ENCODE measurements around the gene POU2AF2.

POU2AF2 gene

DNA sequence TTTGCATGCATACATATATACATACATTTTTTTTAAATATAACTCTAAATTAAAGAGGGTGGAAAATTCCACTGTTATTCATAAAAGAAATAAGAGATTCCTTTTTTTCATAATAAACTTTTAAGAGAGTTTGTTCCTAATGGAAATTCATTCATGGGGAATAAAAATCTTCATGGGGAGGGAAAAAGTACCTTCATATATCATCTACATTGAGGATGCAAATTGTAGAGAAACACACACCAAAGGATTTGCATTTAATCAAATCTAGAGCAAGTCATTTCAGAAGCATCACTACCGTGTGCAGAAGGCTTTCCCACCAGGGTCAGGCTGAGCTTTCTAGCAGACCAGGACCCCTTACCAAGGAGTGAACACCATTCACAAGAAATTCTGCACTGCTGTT is at the start of gene POU2AF2:
POU2AF2 (plus strand) TSS at position 301 of the 400 bp plus-strand sequence. CDS start 129 bp downstream, outside the sequence.
- H3F3A ChIP-seq (ENCODE audit: insufficient read depth, low read length), result no peaks in the 10 kb centered on the region
- no peaks in the 10 kb centered on the region for H3K9me3 ChIP-seq (ENCODE audit: low read length)
- no peak within 1 kb of the TSS for H2AFZ ChIP-seq (ENCODE audit: low read length)
- no peaks in the 10 kb centered on the region for H3K36me3 ChIP-seq (ENCODE audit: insufficient read depth, low read length)
- H3K4me2 ChIP-seq (ENCODE audit: low read length), result no peak within 1 kb of the TSS
- TF ChIP-seq EZH2 (IDR thresholded peaks at IDR 0.05; ENCODE audit: borderline replicate concordance, low read length) (no peak), CTCF (IDR thresholded peaks at IDR 0.05; ENCODE audit: low read length) (no peak)
- no peaks in the 10 kb centered on the region for H3K9me2 ChIP-seq (ENCODE audit: low read depth, low read length)
- no peak within 1 kb of the TSS for H3K4me3 ChIP-seq (ENCODE audit: low read depth, low read length, poor library complexity, severe bottlenecking)
- H3K4me1 ChIP-seq (ENCODE audit: insufficient read depth, low read length, severe bottlenecking), result no peaks in the 10 kb centered on the region
- no peaks in the 10 kb centered on the region for H4K20me1 ChIP-seq (ENCODE audit: insufficient read depth, low read length)
- no peak within 1 kb of the TSS for H3K27ac ChIP-seq (ENCODE audit: low read depth, low read length, poor library complexity, severe bottlenecking)
- H3K9ac ChIP-seq (ENCODE audit: low read length), result no peak within 1 kb of the TSS
- 0 out of 2 replicates have a peak, but pooled peaks cover 4% of the 10 kb centered on the region for H3K27me3 ChIP-seq (ENCODE audit: insufficient read depth, low read length)
- H3K79me2 ChIP-seq (ENCODE audit: insufficient read depth, low read length), result no peaks in the 10 kb centered on the region

- Histone ChIP-seq H3F3A (ENCODE audit: insufficient read depth, low read length) (no peaks in the 10 kb centered on the region), H3K4me2 (ENCODE audit: low read length) (no peak overlapping the region), H3K79me2 (ENCODE audit: insufficient read depth, low read length) (no peaks in the 10 kb centered on the region), H3K9me3 (ENCODE audit: low read length) (no peaks in the 10 kb centered on the region), H3K4me3 (ENCODE audit: low read depth, low read length, poor library complexity, severe bottlenecking) (no peak overlapping the region), H3K4me1 (ENCODE audit: insufficient read depth, low read length, severe bottlenecking) (peaks cover 12% of the 10 kb centered on the region), H3K36me3 (ENCODE audit: insufficient read depth, low read length) (no peaks in the 10 kb centered on the region), H3K27ac (ENCODE audit: low read depth, low read length, poor library complexity, severe bottlenecking) (no peak overlapping the region), H2AFZ (ENCODE audit: low read length) (no peak overlapping the region), H4K20me1 (ENCODE audit: insufficient read depth, low read length) (no peaks in the 10 kb centered on the region), H3K27me3 (ENCODE audit: insufficient read depth, low read length) (no peaks in the 10 kb centered on the region), H3K9me2 (ENCODE audit: low read depth, low read length) (no peaks in the 10 kb centered on the region), H3K9ac (ENCODE audit: low read length) (no peak overlapping the region)
- TF ChIP-seq EZH2 (IDR thresholded peaks at IDR 0.05; ENCODE audit: borderline replicate concordance, low read length) (no peak), CTCF (IDR thresholded peaks at IDR 0.05; ENCODE audit: low read length) (no peak)
Measured at GRCh38 chr11:111200010-111200534, 45.5 kb upstream of the POU2AF2 start.

DNA sequence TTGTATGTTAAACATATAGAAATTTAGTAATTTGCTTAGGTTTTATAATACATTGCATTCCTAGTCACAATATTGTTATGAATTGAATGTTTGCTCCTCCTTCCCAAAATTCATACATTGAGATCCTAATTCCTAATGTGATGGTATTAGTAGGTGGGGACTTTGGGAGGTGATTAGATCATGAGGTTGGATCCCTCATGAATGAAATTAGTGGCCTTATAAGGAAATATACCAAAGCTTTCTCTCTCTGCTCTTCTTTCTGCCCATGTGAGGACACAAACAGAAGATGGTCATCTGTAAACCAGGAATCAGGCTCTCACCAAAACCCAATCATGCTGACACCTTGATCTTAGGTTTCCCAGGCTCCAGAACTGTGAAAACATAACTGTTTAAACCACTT is 41.3 kb upstream of the POU2AF2 start:
- Histone ChIP-seq H3K4me2 (ENCODE audit: low read length) (no peak overlapping the region), H3F3A (ENCODE audit: insufficient read depth, low read length) (no peaks in the 10 kb centered on the region), H3K27me3 (ENCODE audit: insufficient read depth, low read length) (no peaks in the 10 kb centered on the region), H3K79me2 (ENCODE audit: insufficient read depth, low read length) (no peaks in the 10 kb centered on the region), H2AFZ (ENCODE audit: low read length) (no peak overlapping the region), H3K4me1 (ENCODE audit: insufficient read depth, low read length, severe bottlenecking) (peaks cover 11% of the 10 kb centered on the region), H3K27ac (ENCODE audit: low read depth, low read length, poor library complexity, severe bottlenecking) (no peak overlapping the region), H4K20me1 (ENCODE audit: insufficient read depth, low read length) (no peaks in the 10 kb centered on the region), H3K9ac (ENCODE audit: low read length) (no peak overlapping the region), H3K36me3 (ENCODE audit: insufficient read depth, low read length) (no peaks in the 10 kb centered on the region), H3K4me3 (ENCODE audit: low read depth, low read length, poor library complexity, severe bottlenecking) (no peak overlapping the region), H3K9me3 (ENCODE audit: low read length) (no peaks in the 10 kb centered on the region), H3K9me2 (ENCODE audit: low read depth, low read length) (no peaks in the 10 kb centered on the region)
- TF ChIP-seq EZH2 (IDR thresholded peaks at IDR 0.05; ENCODE audit: borderline replicate concordance, low read length) (no peak), CTCF (IDR thresholded peaks at IDR 0.05; ENCODE audit: low read length) (no peak)

Measured in OCI-LY1 (cell line).